Body of pancreas (tissue), 4 donors: ENCODE measurements around the gene SARM1. TPM values are rescaled to one million over a fixed set of nuclear protein-coding genes. Genes with fewer than 3 reads are reported as not detected.

Experiments used
- ATAC-seq: fragments of 150-250 bp; one replicate; pipeline ENCODE4 v1.9.1; 2016
- DNase-seq, 4 donors: peaks; one replicate each; pipeline ENCODE4 v3.0.0-alpha.2; 2019
- H3K27ac ChIP-seq, 4 donors: fragments of 200-600 bp; sonication (generic); 1 replicate in 3 of 4; 2 replicates in 1 of 4; pipeline versions ENCODE4 v1.5.1 to v1.6.1; 2016 to 2019; ENCODE audit warnings: mild to moderate bottlenecking in 1 of 4, mixed read lengths in 1 of 4, moderate library complexity in 1 of 4
- H3K27me3 ChIP-seq, 2 donors: fragments of 200-600 bp; sonication (generic); one replicate each; pipeline ENCODE4 v1.6.0; 2016; ENCODE audit warnings: mild to moderate bottlenecking in 1 of 2
- H3K36me3 ChIP-seq, 2 donors: fragments of 200-600 bp; sonication (generic); replicated peaks in 1 of 2; 2 replicates each; pipeline ENCODE4 v1.5.1; 2016; ENCODE audit warnings: low read depth in 2 of 2; ENCODE audit not compliant: insufficient read depth in 1 of 2
- H3K4me1 ChIP-seq: fragments of 200-600 bp; sonication (generic); one replicate; pipeline ENCODE4 v1.6.0; 2016
- H3K4me3 ChIP-seq, 2 donors: fragments of 200-600 bp; sonication (generic); 1 replicate in 1 of 2; 2 replicates in 1 of 2; pipeline ENCODE4 v1.5.1; 2016 to 2019
- H3K9me3 ChIP-seq, 3 donors: fragments of 200-600 bp; sonication (generic); 1 replicate in 2 of 3; 2 replicates in 1 of 3; pipeline ENCODE4 v1.5.1; 2016
- CTCF ChIP-seq, 7 experiments: fragments of 450-650 bp in 4 of 7; fragments of 200-600 bp in 3 of 7; sonication (generic) in 3 of 7; IDR thresholded peaks; one replicate each; pipeline ENCODE4 v1.5.1; 2016 to 2019; ENCODE audit warnings: antibody characterized with exemption in 7 of 7
- POLR2A ChIP-seq, 3 donors: fragments of 450-650 bp; IDR thresholded peaks; one replicate each; pipeline ENCODE4 v1.6.1; 2016; ENCODE audit warnings: antibody characterized with exemption in 3 of 3, mild to moderate bottlenecking in 2 of 3
- WGBS, 2 donors: methylation state at CpG; one replicate each; pipeline ENCODE4 v1.1.5; 2017; 5-methylcytosine and 5-hydroxymethylcytosine counted together
- intact Hi-C: fragments of 100-400 bp; cut with DNase I; formaldehyde crosslinking; loops from one replicate; pipeline ENCODE4 v1.15.1; 2023
- total RNA-seq, 2 donors: library from RNA; depleted of rRNA; stranded (reverse); fragments of >200 nt; gene quantifications; one replicate each; pipeline ENCODE4 v1.1.0, GENCODE V29; 2016

Gene SARM1
- total RNA-seq, 2 donors from 2014 or later = 13.7 to 33.9 TPM

DNA sequence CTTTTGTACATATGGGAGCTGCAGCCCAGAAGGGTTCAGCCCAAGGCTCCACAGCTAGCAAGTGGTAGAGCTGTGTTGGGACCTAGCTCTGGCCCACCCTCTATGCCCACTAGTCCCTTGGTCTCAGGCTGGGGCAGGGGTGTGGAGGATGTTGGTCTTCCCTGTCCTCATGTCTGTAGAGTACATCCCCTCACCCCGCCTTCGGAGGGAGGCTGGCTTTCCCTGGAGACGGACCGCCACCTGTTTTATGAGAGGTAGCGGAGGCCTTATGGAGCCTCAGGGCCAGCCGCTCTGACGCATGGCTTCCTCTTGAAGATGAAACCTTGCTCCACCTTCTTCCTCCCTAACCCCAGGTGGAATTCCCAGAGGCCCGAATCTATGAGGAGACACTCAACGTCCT is 27.5 kb upstream of the SARM1 start:
- Histone ChIP-seq H3K9me3 (no peaks in the 10 kb centered on the region), H3K27ac (peak overlapping the region in 2 of 4 donors; percentile 81 to 87), H3K27me3 (no peaks in the 10 kb centered on the region), H3K4me1 (peaks cover 50% of the 10 kb centered on the region), H3K36me3 (peaks cover 0 to 41% of the 10 kb centered on the region in 2 donors), H3K4me3 (no peak overlapping the region)
- DNase-seq (no peak), ATAC-seq (no peak)
- WGBS, 2 donors = 84 to 85% methylated on average over 9 of the region's 9 CpGs
- TF ChIP-seq CTCF (IDR thresholded peaks at IDR 0.05) (no peak), POLR2A (IDR thresholded peaks at IDR 0.05) (no peak)
- intact Hi-C loops = no loop called here

- Histone ChIP-seq H3K27ac (peak overlapping the region in 3 of 4 donors; percentile 72 to 87 (median 81)), H3K9me3 (no peaks in the 10 kb centered on the region), H3K36me3 (peaks cover 0 to 43% of the 10 kb centered on the region in 2 donors), H3K27me3 (no peaks in the 10 kb centered on the region), H3K4me3 (no peak overlapping the region), H3K4me1 (peaks cover 50% of the 10 kb centered on the region)
- 91 to 95% methylated on average over 17 to 19 of the region's 19 CpGs for WGBS, 2 donors
- ATAC-seq (no peak), DNase-seq (no peak)
- intact Hi-C loops = no loop called here
- TF ChIP-seq CTCF (IDR thresholded peaks at IDR 0.05) (no peak), POLR2A (IDR thresholded peaks at IDR 0.05) (no peak)
Measured at GRCh38 chr17:28344435-28344901, 27.0 kb upstream of the SARM1 start.

GRCh38 chr17:28345419-28346198 is 25.9 kb upstream of the SARM1 start:
- Histone ChIP-seq H3K9me3 (no peaks in the 10 kb centered on the region), H3K4me1 (peaks cover 50% of the 10 kb centered on the region), H3K4me3 (no peak overlapping the region), H3K27ac (peak overlapping the region; percentile 72 to 87 (median 79)), H3K27me3 (no peaks in the 10 kb centered on the region), H3K36me3 (peaks cover 0 to 47% of the 10 kb centered on the region in 2 donors)
- ATAC-seq (peak; percentile 36), DNase-seq (peak; percentile 41 to 64 (median 52))
- intact Hi-C loops = no loop called here
- 19% methylated on average over 13 of the region's 13 CpGs for WGBS, 2 donors
- TF ChIP-seq CTCF (IDR thresholded peaks at IDR 0.05) (no peak), POLR2A (IDR thresholded peaks at IDR 0.05) (no peak)

- intact Hi-C loops = no loop called here
- ATAC-seq (peak; percentile 1), DNase-seq (no peak)
- Histone ChIP-seq H3K27ac (peak overlapping the region; percentile 72 to 87 (median 79)), H3K9me3 (no peaks in the 10 kb centered on the region), H3K4me1 (peaks cover 50% of the 10 kb centered on the region), H3K36me3 (peaks cover 0 to 49% of the 10 kb centered on the region in 2 donors), H3K27me3 (no peaks in the 10 kb centered on the region), H3K4me3 (no peak overlapping the region)
- TF ChIP-seq CTCF (IDR thresholded peaks at IDR 0.05) = no peak
- TF ChIP-seq POLR2A (IDR thresholded peaks at IDR 0.05) = no peak
- 18 to 26% methylated on average over 2 of the region's 2 CpGs for WGBS, 2 donors
Measured at GRCh38 chr17:28346199-28346580, 25.3 kb upstream of the SARM1 start.
